ENCODE measurements around the gene RELT. TPM values are rescaled to one million over a fixed set of nuclear protein-coding genes. Genes with fewer than 3 reads are reported as not detected.

Gene RELT
- total and polyA plus RNA-seq, 2 of the 13 experiments (the other 11 are each of a cell fraction or from before 2014, with no cell fraction given): 2.5 to 4.7 TPM

GRCh38 chr11:73331138-73331916, 44.9 kb upstream of the RELT start (continued):
- no peak for TF ChIP-seq ZNF782 (CRISPR knock-in tag; IDR thresholded peaks at IDR 0.05; ENCODE audit: borderline replicate concordance)
- no peak for TF ChIP-seq HOMEZ (CRISPR knock-in tag; IDR thresholded peaks at IDR 0.05; ENCODE audit: low read depth)
- no peak for TF ChIP-seq PLSCR1 (CRISPR knock-in tag; IDR thresholded peaks at IDR 0.05; ENCODE audit: borderline replicate concordance)
- TF ChIP-seq BCL3 (CRISPR knock-in tag; IDR thresholded peaks at IDR 0.05): no peak
- no peak for TF ChIP-seq NRL (CRISPR knock-in tag; IDR thresholded peaks at IDR 0.05; ENCODE audit: borderline replicate concordance)
- no peak for TF ChIP-seq MTF1 (CRISPR knock-in tag; IDR thresholded peaks at IDR 0.05)
- TF ChIP-seq PRDM10 (CRISPR knock-in tag; IDR thresholded peaks at IDR 0.05; ENCODE audit: low read depth): peak; percentile 61; the same call in 1 of the 2 replicates
- no peak; the same call in 1 of the 2 replicates for TF ChIP-seq GFI1 (CRISPR knock-in tag; IDR thresholded peaks at IDR 0.05; ENCODE audit: borderline replicate concordance)
- no peak for TF ChIP-seq SIN3B (IDR thresholded peaks at IDR 0.05; ENCODE audit: low read length)
- TF ChIP-seq MBNL3 (CRISPR knock-in tag; conservative IDR thresholded peaks at IDR 0.05): no peak
- no peak; the same call in 1 of the 2 replicates for TF ChIP-seq RCOR2 (CRISPR knock-in tag; IDR thresholded peaks at IDR 0.05)
- no peak for TF ChIP-seq DDIT3 (CRISPR knock-in tag; IDR thresholded peaks at IDR 0.05)
- no peak for TF ChIP-seq ZNF652 (CRISPR knock-in tag; IDR thresholded peaks at IDR 0.05; ENCODE audit: borderline replicate concordance, low read depth)
- peak; percentile 45; the same call in 1 of the 2 replicates for TF ChIP-seq CHD4 (IDR thresholded peaks at IDR 0.05; ENCODE audit: borderline replicate concordance, low read length)
- no peak; the same call in 1 of the 2 replicates for TF ChIP-seq ZFY (CRISPR knock-in tag; IDR thresholded peaks at IDR 0.05)
- TF ChIP-seq ZNF333 (CRISPR knock-in tag; IDR thresholded peaks at IDR 0.05; ENCODE audit: borderline replicate concordance): no peak
- no peak for TF ChIP-seq ZNF10 (CRISPR knock-in tag; IDR thresholded peaks at IDR 0.05; ENCODE audit: borderline replicate concordance, low read depth)
- TF ChIP-seq JDP2 (CRISPR knock-in tag; IDR thresholded peaks at IDR 0.05; ENCODE audit: borderline replicate concordance): no peak
- no peak for TF ChIP-seq ZNF124 (CRISPR knock-in tag; IDR thresholded peaks at IDR 0.05)
- TF ChIP-seq KLF11 (CRISPR knock-in tag; IDR thresholded peaks at IDR 0.05): no peak
